AG04450 (cell line): Measurements from ENCODE around the gene ENO1. TPM values are rescaled to one million over a fixed set of nuclear protein-coding genes. Genes with fewer than 3 reads are reported as not detected.

ENCODE experiments used
- CTCF ChIA-PET: fragments of 300-600, 350-600 bp; formaldehyde crosslinking; extraction: SDS; loops from one replicate; lab custom pipeline; 2022; ENCODE audit warnings: antibody characterized with exemption, inconsistent platforms; lab: Charles Lee
- POLR2A ChIA-PET: fragments of 350-600 bp; formaldehyde crosslinking; extraction: SDS; loops from one replicate; lab custom pipeline; 2021; ENCODE audit warnings: antibody characterized with exemption, inconsistent platforms; lab: Yijun Ruan, JAX
- DNase-seq: peaks from one replicate; pipeline ENCODE4 v3.0.0-alpha.2; 2011; ENCODE audit warnings: low read depth, low spot score
- H3K27ac ChIP-seq: one replicate; pipeline ENCODE4 v1.5.1; 2012; ENCODE audit warnings: low read depth, low read length, control low read depth
- H3K27me3 ChIP-seq: one replicate; pipeline ENCODE4 v1.6.0; 2012; ENCODE audit warnings: low read length; ENCODE audit not compliant: control insufficient read depth, insufficient read depth
- H3K4me3 ChIP-seq: 2 replicates; pipeline ENCODE4 v1.5.1; 2011; ENCODE audit warnings: mild to moderate bottlenecking, low read depth, low read length, control low read depth
- H3K9me3 ChIP-seq: 2 replicates; pipeline ENCODE4 v1.5.1; 2012; ENCODE audit warnings: low read length; ENCODE audit not compliant: control insufficient read depth, insufficient read depth
- CTCF ChIP-seq: IDR thresholded peaks from 2 replicates; pipeline ENCODE4 v1.5.1; 2011; ENCODE audit warnings: low read depth, low read length, control low read depth, inconsistent platforms
- polyA plus RNA-seq: library from polyadenylated mRNA; depleted of rRNA; stranded (reverse); fragments of >200 nt; gene quantifications from 2 replicates; pipeline ENCODE4 v1.2.3, GENCODE V29; 2011; rRNA removed
- small RNA-seq: library from RNA; depleted of rRNA; stranded (forward); fragments of <200 nt; gene quantifications from one replicate; pipeline ENCODE3, GENCODE V24; 2012; ENCODE audit warnings: low read depth; ENCODE audit not compliant: insufficient read length

The ENO1 gene
- polyA plus RNA-seq, 1 experiment = 1,423 TPM

DNA sequence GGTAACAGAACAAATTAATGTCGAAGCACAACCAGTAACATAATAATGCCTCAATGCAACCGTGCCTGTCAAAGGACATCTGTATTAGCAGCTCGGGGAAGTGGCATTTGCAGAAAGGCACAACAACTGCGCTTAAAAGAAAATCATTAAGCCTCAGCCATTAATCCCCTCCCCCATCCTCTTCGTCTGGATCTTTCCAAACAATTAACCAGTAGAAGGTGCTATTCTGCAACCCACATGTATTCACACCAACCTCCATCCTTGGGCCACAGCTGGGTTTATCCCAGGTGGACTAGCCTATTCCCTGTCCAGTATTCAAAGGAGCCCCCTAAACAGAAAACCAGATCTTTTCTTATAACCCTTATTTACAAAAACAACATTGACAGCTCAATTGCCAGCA, 63.6 kb downstream of the ENO1 start:
- no peak overlapping the region for H3K4me3 ChIP-seq

DNA sequence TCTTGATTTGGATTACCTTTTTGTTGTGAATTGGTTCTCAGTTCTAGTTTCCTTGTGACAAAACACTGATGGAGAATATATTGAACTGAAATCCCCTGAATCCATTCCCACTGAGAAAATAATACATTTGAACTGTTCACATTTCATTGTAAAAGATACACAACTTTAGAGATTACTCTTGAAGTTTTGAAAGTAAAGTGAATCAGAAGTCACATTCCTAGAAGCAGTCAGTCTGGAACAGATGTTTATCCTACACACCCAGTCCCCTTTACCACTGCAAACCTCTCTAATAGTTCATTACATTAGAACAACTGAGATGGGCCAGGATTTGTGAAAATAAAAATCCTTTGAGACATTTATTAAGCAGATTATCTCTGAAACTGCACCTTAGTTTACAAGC, 64.5 kb downstream of the ENO1 start:
- POLR2A ChIA-PET = no interaction called here
- CTCF ChIA-PET = interaction anchor here (0.7 to 1.7 kb wide), 2 partner anchors 35 to 288 kb away, joined by 8 to 11 read pairs; no protein-coding TSS in a partner anchor
- DNase-seq = no peak

More for the DNA sequence above, 63.6 kb downstream of the ENO1 start:
- Histone ChIP-seq H3K27ac (no peak overlapping the region), H3K27me3 (no peaks in the 10 kb centered on the region), H3K9me3 (no peaks in the 10 kb centered on the region)
- no peak for DNase-seq
- TF ChIP-seq CTCF = no peak
- POLR2A ChIA-PET = interaction anchor here (1.2 to 1.7 kb wide), 2 partner anchors 12 to 44 kb away, joined by 3 to 7 read pairs; no protein-coding TSS in a partner anchor
- CTCF ChIA-PET = interaction anchor here (1.4 kb wide), 1 partner anchor 34 kb away, joined by 6 read pairs; no protein-coding TSS in a partner anchor

GRCh38 chr1:8813016-8813763, 65.3 kb downstream of the ENO1 start:
- no peak overlapping the region for H3K4me3 ChIP-seq
- no peaks in the 10 kb centered on the region for H3K9me3 ChIP-seq
- TF ChIP-seq CTCF = no peak
- H3K27ac ChIP-seq = no peak overlapping the region
- no peak for DNase-seq
- ChIA-PET CTCF (interaction anchor here (0.7 to 1.7 kb wide), 3 partner anchors 36 to 287 kb away, joined by 4 to 11 read pairs (median 8); no protein-coding TSS in a partner anchor), POLR2A (no interaction called here)
- H3K27me3 ChIP-seq = no peaks in the 10 kb centered on the region

More for the DNA sequence above, 64.5 kb downstream of the ENO1 start:
- H3K9me3 ChIP-seq = no peaks in the 10 kb centered on the region
- H3K4me3 ChIP-seq = no peak overlapping the region
- no peak for TF ChIP-seq CTCF
- no peak overlapping the region for H3K27ac ChIP-seq
- H3K27me3 ChIP-seq = no peaks in the 10 kb centered on the region

DNA sequence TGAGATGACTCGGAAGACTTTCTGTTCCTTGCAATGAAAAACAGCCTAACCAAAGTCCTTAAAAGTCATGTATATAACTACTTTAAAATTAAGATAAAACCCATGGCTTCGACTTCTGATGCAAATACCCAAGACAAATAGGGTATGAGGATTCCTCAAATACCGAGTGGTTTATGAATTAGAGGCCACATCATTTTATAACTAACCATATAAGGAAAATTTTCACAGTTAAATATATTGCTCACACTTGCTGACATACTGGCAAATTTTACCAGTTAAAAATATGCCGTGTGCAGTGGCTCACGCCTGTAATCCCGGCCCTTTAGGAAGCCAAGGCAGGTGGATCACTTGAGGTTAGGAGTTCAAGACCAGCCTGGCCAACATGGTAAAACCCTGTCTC, 66.4 kb downstream of the ENO1 start:
- DNase-seq = no peak
- Histone ChIP-seq H3K27me3 (no peaks in the 10 kb centered on the region), H3K27ac (no peak overlapping the region), H3K9me3 (no peaks in the 10 kb centered on the region), H3K4me3 (no peak overlapping the region)
- ChIA-PET CTCF (interaction anchor here (1.7 kb wide), 1 partner anchor 37 kb away, joined by 11 read pairs; no protein-coding TSS in a partner anchor), POLR2A (no interaction called here)
- no peak for TF ChIP-seq CTCF

Small RNA genes within 50 kb of the gene (small RNA-seq; reads per million reads assigned to genes)
- gene AL139415.2 (not detected), gene MIR6728 (not detected), gene RNU6-304P (not detected)

Other genes starting within 250 kb of the ENO1 start
- gene RERE, start 61.0 kb downstream of the ENO1 start, polyA plus RNA-seq = 14.3 and 20.6 TPM in 2 replicates
- gene CA6, start 67.2 kb upstream of the ENO1 start, polyA plus RNA-seq = not detected in 2 replicates
- gene SLC2A7, start 147.7 kb upstream of the ENO1 start, polyA plus RNA-seq = not detected in 2 replicates
- 0.20 and 0.21 TPM in 2 replicates for gene SLC2A5, start 190.9 kb upstream of the ENO1 start, polyA plus RNA-seq